Activated gamma-delta T cell treated with anti-CD3 and anti-CD28 coated beads, Interleukin-2, amount 50 U/mL, for 16 hours (primary cell): ENCODE data around the gene OR56A3.
"Not testable (repeated sequence)": the region's sequence is repeated elsewhere in the genome, so short reads cannot be mapped to it uniquely, and the experiment has no call there.

Experiments used
- DNase-seq: peaks from one replicate; pipeline ENCODE4 v3.0.0-alpha.2; 2020; ENCODE audit warnings: low read depth

OR56A3 gene, protein sequence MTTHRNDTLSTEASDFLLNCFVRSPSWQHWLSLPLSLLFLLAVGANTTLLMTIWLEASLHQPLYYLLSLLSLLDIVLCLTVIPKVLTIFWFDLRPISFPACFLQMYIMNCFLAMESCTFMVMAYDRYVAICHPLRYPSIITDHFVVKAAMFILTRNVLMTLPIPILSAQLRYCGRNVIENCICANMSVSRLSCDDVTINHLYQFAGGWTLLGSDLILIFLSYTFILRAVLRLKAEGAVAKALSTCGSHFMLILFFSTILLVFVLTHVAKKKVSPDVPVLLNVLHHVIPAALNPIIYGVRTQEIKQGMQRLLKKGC

DNA sequence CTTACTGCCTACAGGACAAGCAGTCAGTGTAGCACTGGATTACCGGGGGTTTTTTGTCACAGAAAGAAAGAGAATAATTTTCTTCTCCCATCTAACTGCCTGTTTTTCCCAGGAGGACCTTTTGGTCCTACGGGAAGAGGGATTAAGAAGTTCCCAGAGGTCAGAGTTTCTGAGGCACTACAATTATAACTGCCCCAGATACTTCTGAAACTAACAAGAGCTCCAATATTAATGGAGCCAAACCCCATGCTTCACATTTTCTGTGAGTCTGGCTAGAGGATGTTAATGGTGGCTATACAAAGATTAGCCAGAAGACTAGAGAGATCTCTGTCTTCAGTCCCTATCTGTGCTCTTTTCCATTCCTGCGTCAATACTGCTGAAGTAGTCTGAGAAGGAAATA, at the start of gene OR56A3:
OR56A3 (plus strand) TSS at position 301 of the 400 bp plus-strand sequence. CDS start 5,096 bp downstream, outside the sequence.
- no peak for DNase-seq

DNA sequence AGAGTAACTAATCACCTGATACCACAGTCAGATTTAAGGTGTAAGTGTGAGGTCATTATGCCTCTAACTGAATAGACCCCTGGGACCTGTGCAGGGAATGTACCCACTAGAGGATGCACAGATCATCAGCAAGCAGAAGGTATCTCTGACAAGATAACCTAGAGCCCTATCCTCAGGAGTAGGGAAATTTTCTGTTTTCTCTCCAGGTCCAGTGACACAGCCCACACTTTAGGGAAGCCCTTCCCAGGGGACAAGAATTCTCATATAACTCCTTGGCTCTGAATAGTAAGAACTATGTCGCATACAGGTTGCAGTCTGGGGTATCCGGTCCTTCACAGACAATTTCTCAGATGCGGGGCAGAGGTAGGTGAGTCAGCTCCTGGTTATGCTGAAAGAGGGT, 49.1 kb upstream of the OR56A3 start, which contains the start of gene OR52E5:
OR52E5 (plus strand) TSS at position 301 of the 400 bp plus-strand sequence. CDS start 7,569 bp downstream, outside the sequence.
- DNase-seq = no peak

DNA sequence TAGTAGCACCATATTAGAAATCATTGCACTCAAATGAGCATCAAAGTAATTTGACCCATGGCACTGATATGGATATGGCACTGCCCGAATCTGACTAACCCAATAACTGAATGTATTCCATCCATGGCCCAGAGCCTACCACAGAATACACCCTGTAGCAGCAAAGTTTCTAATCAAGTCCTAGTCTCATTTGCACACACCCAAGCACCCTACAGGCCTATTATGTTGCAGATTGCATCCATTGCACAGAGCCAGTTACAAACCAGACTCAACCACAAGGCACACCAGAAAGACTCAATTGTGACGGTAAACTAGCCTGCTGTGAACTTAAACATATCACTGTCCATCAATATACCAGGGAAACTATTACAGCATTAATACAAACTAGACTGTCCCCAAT, 42.5 kb upstream of the OR56A3 start:
- DNase-seq = no peak

DNA sequence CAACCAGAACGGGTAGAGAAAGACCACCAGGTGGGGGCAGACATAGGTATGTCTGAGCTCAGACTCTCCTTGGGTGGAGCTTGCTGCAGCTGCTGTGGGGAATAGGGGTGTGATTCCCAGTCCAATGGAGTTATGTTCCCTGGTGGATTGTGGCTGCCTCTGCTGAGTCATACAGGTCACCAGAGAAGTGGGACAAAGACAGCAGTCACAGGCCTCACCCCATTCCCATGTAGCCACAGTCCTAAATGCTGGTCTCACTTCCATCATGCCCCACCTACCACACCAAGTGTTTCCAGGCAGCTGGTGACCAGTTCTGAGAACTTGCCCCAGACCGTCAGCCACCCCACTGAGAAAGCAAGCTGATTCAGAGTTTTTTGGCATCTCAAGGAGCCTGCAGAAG, 31.5 kb upstream of the OR56A3 start:
- no peak for DNase-seq

DNA sequence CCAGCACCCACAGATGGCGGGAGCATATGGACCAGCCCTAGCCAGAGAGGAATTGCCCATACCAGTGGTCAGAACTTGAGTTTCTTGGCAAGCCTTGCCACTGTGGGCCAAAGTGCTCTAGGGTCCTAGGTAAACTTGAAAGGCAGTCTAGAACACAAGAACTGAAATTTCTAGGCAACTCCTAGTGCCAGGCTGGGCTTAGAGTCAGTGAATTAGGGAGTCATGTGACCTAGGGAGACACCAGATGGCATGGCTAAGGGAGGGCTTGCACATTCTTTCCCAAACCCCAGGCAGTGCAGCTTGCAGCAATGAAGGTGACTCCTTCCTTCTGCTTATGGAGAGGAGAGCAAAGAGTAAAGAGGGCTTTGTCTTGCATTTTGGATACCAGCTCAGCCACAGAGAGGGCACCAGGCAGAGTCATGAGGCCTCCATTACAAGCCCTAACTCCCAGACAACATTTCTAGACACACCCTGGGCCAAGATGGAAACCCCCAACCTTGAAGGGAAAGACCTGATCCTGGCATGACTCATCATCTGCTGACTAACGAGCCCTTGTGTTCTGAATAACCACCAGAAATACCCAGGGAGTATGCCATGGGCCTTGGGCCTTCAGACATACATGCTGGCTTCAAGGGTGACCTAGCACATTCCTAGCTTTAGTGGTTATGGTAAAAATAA, 19.2 kb upstream of the OR56A3 start:
- DNase-seq = no peak

DNA sequence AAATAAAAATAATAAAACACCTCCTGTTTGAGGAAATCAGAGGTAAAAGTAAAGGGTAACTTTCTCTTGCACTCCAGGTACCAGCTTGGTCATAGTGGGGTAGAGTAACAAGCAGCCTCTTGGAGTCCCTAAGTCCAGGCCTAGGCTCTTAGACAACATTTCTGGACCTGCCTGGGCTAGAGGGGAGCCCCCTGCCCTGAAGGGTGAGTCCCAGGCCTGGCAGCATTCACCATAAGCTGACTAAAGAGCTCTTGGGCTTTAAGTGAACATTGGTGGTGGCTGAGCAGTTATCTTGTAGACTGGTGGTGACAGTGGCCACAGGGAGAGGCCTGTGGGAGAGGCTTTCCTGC, 18.6 kb upstream of the OR56A3 start:
- no peak for DNase-seq

DNA sequence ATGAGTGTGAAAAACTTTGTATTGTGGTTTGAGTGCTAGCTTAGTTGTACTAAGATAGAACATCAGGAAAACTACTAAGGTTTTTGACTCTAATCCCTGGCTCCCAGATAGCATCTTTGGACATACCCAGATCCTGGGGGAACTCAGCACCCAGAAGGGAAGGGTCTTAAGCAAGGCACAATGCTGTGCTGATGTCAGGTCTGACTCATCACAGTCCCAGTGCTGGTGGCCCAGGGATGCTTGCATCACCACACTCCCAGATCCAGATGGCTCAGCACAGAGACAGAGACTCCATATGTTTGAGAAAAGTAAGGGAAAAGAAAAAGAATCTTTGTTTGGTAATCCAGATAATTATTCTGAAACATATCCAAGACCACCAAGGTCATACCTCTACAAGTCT, 18.3 kb upstream of the OR56A3 start:
- no peak for DNase-seq

DNA sequence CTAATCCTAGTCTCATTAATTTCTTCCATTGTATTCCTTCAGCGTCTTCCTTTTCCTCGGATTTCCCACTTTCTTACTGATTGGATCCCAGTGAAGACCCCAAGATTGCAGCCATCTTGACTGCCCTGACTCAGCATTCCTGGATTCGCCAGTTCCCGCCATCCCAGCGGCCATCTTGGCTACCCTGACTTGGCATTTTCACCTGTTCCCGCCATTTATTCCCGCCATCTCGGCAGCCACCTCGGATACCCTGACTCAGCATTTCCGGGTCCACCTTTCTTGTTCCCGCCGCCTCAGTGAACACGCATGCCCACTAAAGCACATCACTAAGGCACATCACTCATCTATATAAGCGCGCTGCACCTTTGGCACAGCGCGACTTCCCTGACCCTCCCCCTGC, 13.8 kb upstream of the OR56A3 start:
- no peak for DNase-seq

DNA sequence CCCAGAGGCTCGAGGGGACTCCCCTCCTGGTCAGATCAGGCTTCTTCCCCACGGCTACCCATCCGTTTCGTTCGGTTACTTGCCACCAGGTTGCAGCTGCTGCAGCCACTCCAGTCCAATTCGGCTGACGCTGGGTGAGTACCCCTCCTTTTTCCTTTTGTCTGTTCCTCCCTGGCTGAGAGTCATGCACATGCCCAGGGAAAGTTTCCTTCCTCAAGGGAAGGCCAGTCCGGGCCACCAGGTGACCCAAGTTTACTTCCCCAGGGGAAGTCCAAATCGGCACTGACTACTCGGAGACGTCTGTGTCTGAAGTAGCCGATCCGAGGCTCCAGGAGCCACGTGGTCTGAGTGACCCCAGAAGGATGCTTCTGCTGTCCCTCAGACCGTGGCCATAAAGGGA, 13.2 kb upstream of the OR56A3 start:
- no peak for DNase-seq

DNA sequence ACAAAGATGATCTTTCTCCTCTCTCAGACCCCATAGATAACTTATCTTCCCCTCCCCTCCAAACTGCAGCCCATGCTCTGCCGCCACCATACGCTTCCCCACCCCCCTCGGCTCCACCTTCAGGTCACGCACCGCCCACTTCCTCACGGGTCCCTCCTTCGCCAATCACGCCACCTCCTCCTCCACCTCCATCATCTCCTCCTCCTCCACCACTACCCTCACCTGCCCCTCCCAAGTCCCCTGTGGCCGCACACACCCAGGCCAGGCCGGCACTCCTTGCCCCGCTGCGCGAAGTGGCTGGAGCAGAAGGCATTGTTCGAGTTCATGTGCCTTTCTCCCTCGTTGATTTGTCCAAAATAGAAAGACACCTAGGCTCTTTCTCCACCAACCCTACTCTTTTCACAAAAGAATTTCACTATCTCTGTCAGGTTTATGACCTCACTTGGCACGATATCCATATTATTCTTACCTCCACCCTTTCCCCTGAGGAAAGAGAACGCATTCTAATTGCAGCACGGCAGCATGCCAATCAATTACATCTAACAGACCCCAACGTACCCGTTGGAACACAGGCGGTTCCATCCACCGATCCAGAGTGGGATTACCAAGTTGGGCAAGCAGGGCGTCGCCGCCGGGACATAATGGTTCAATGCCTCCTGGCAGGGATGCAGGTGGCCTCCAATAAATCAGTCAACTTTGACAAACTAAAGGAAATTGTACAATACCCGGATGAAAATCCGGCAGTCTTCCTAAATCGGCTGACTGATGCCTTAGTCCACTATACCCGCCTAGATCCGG, 12.3 kb upstream of the OR56A3 start:
- DNase-seq = no peak

DNA sequence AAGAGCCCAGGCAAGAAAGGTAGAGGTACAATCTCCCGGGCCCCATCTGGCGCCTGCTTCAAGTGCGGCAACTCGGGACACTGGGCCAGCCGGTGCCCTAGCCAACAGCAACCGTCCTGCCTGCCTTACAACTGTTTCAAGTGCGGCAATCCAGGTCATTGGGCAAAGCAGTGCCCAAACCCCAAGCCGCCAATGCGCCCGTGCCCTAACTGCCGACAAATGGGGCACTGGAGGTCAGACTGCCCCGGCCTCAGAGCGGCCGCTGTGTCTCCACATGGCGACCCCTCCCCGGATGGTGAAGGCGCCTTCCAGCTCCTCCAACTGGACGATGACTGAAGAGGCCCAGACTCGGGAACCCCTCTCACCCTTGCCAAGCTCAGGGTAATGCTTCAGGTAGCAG, 11.4 kb upstream of the OR56A3 start:
- no peak for DNase-seq

DNA sequence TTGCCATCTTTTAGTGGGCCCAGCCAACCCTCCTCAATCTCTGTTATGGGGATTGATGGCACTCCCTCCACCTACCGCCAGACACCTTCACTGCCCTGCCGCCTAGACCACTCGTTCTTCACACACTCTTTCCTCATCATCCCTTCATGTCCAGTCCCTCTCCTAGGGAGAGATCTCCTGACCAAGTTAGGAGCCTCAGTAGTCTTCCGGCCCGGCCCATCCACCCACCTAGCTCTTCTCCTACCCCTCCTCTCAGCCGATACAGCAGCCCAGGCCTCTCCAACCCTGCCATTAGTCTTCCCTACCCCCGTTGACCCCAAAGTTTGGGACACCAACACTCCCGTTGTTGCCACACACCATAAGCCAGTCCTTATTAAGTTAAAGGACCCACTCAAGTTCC, 11.0 kb upstream of the OR56A3 start:
- no peak for DNase-seq

DNA sequence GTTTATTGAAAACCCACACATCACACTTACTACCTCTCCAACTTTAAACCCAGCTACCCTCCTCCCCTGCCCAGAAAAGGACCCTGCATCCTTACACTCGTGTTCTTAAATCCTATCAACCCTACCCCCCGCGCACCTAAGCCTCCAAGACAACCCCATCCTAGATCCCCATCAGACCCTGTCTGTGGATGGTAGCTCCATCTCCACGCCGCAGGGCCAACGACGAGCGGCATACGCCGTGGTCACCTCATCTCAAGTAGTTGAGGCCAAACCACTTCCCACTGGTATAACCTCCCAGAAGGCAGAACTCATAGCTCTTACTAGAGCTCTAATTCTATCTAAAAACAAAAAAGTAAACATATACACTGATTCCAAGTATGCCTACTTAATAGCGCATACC, 9.4 kb upstream of the OR56A3 start:
- DNase-seq = no peak

DNA sequence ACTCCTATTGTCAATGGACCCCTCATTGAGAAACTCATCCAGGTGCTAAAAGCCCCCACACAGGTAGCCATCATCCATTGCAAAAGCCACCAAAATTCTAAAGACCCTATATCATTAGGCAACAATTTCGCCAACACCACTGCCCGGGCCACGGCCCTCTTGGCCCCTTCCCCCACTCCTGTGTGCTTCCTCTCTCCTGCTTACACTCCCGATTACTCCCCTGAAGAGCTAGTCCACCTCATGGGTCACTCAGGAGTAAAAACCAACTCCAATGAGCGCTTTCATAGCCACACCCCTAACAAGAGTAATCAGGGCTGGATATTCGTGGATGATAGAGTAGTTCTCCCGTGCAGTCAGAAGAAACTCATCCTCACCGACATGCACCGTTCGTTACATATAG, 8.9 kb upstream of the OR56A3 start:
- DNase-seq = no peak

DNA sequence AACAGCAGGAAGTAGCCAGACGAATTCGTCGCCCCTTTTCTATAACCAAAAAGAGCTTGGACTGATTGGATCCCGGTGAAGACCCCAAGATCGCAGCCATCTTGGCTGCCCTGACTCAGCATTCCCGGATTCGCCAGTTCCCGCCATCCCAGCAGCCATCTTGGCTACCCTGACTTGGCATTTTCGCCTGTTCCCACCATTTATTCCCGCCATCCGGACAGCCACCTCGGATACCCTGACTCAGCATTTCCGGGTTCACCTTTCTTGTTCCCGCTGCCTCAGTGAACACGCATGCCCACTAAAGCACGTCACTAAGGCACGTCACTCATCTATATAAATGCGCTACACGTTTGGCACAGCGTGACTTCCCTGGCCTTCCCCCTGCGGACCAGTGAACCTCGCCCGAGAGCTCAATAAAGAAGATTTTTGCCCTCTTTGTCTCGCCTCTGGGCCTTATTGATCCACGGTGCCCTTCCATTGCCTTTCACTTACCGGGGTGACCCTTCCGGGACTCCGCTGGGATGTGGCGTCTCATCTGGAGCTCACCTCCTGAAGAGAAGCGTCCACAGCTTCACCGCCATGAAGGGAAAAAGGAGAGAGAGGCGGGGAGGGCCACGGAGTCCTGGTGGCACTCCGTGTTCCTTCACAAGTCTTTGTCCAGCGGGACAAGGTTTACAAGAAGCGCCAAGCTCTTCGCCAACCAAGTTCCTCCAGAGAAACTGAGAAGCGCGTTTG, 4.0 kb upstream of the OR56A3 start:
- DNase-seq = no peak

DNA sequence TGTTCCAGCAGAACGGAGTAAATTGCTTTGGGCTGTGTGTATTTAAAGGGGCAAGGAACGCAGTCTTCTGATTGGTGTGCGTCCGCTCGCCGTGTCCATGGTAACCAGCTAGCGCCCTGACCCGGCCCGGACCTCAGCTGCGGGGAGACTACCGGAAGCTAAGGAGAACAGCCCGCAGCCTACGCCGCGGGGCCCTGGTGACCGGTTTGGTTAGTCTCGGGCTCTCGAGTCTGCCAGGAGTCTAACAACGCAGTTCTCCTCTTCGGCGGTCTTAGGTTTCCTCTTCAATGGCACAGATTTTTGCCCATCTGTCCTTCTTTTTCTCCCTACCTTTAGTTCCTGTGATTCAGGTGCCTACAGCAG, 3.5 kb upstream of the OR56A3 start:
- no peak for DNase-seq

DNA sequence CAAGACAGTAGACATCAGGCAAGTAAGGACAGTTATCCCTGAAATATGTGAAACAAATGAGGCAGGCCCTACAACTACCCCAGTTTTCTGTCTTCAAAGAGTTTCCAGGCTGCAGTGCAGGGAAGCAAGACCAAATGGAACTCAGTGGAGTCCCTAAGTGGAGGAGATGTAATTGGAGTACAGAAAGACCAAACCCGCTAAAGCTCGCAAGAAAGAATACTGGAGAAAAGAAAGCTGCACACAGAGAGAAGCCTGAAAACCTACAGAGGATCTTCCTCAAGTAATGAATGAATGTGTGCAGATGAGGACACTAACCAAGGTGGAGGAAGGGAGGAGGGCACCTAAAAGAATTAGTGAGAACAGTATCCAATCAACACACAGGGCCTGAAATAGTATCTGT, 1.3 kb upstream of the OR56A3 start:
- DNase-seq = no peak

DNA sequence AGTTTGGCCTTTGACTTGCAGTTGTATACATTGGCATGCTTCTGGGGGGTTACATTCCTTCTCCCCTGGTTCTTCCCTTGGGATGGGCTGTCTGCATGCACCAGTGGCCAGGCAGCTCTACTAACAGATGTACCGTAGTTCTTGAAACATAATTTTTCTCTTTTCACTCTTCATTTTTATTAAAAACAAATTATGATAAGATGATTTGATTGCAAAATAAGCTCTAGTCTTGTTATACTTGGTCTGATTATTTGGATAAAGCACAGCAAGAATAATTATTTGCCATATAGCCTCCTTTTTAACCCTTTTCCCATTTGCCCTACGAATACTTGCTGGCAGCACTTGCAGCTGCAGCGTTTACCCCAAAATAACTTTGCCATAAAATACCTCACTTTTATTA, 13.5 kb downstream of the OR56A3 start:
- no peak for DNase-seq

DNA sequence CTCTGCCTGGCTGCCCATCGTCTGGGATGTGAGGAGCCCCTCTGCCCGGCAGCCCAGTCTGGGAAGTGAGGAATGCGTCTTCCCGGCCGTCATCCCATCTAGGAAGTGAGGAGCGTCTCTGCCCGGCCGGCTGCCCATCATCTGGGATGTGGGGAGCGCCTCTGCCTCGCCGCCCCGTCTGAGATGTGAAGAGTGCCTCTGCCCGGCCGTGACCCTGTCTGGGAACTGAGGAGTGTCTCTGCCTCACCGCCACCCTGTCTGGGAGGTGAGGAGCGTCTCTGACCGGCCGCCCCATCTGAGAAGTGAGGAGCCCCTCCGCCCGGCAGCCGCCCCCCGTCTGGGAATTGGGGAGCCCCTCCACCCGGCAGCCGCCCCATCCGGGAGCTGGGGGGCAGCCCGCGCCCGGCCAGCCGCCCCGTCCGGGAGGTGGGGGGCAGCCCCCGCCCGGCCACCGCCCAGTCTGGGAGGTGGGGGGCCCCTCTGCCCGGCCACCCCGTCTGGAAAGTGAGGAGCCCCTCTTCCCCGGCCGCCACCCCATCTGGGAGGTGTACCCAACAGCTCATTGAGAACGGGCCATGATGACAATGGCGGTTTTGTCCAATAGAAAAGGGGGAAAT, 18.8 kb downstream of the OR56A3 start:
- not testable (repeated sequence) for DNase-seq

DNA sequence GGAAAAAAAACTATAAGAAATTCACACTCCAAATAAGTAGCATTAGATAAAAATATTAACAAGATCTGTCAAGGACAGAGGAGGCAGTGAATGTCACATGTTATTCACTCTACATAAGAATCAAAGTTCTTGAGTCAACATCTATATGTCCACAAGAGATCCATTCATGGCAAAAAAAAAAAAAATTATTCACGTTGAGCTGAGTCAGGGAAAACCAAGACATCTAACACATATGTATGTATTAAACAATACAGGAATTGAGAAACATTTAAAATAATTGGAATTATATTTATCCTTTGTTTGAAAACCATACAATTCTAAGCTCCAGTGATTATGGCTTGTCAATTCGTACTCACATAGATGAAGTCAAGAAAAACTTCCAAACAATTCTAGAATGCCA, 24.9 kb downstream of the OR56A3 start:
- DNase-seq = no peak

DNA sequence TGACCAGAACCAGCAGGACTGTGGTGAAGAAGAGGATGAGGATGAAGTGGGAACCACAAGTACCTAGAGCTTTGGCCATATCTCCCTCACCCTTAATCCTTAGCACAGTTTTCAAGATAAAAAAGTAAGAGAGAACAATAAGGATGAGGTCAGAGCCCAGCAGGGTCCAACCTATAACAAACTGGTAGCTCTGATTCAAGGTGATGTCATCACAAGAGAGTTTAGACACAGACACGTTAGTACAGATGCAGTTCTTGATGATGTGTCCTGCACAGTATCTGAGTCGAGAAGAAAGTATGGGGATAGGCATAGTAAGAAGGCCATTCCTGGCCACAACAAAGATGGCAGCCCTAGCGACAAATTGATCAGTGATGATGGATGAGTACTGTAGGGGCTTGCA, 25.7 kb downstream of the OR56A3 start:
- DNase-seq = no peak

DNA sequence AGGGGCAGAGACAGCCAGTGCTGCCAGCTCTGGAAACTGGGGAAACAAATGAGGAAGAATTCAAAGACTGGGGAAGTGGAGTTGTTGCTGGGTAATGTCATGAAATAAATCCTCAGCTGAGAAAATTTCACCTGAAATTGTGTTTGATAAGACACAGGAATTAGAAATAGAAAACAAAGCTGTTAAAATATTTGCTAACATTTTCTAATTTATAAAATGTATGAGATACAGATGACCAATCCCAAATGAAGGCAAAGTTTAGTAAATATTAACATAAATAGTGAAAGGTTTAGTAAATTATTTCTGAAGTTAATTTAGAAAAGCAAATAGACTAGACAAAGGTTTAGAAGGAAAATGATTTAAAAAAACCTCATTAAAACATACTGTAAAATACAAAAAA, 26.3 kb downstream of the OR56A3 start, which contains the start of gene OR56A5:
OR56A5 (minus strand) TSS at position 101 of the 400 bp plus-strand sequence; CDS start at position 101, 0 bp downstream.
- no peak for DNase-seq
